NCI-H446 treated with DMSO at 0.1 percent for 48 hours (cell line): Measurements from ENCODE around the gene SLC9C2.
"Not testable (repeated sequence)": the region's sequence is repeated elsewhere in the genome, so short reads cannot be mapped to it uniquely, and the experiment has no call there.

Source experiments
- DNase-seq: peaks from one replicate; lab custom pipeline; 2025; lab: John Stamatoyannopoulos, UW

SLC9C2 gene

GRCh38 chr1:173581383-173582079 is 21.3 kb downstream of the SLC9C2 start:
- no peak for DNase-seq

GRCh38 chr1:173580658-173581057 is 22.2 kb downstream of the SLC9C2 start:
- no peak for DNase-seq

- no peak for DNase-seq
Measured at GRCh38 chr1:173580071-173580470, 22.8 kb downstream of the SLC9C2 start.

GRCh38 chr1:173573596-173573995 is 29.3 kb downstream of the SLC9C2 start:
- no peak for DNase-seq

- no peak for DNase-seq
Measured at GRCh38 chr1:173572201-173572873, 30.5 kb downstream of the SLC9C2 start.

GRCh38 chr1:173570370-173571007 is 32.4 kb downstream of the SLC9C2 start:
- DNase-seq = no peak

GRCh38 chr1:173568483-173568882 is 34.4 kb downstream of the SLC9C2 start:
- no peak for DNase-seq

GRCh38 chr1:173563846-173564245 is 39.0 kb downstream of the SLC9C2 start:
- DNase-seq = not testable (repeated sequence)

GRCh38 chr1:173562813-173563212 is 40.1 kb downstream of the SLC9C2 start:
- no peak for DNase-seq

GRCh38 chr1:173561263-173561662 is 41.6 kb downstream of the SLC9C2 start:
- DNase-seq = no peak

- DNase-seq = no peak
Measured at GRCh38 chr1:173560285-173560880, 42.5 kb downstream of the SLC9C2 start.

GRCh38 chr1:173555651-173556305 is 47.1 kb downstream of the SLC9C2 start:
- no peak for DNase-seq

GRCh38 chr1:173554541-173555250 is 48.2 kb downstream of the SLC9C2 start:
- DNase-seq = no peak

GRCh38 chr1:173554089-173554488 is 48.8 kb downstream of the SLC9C2 start:
- DNase-seq = no peak

- no peak for DNase-seq
Measured at GRCh38 chr1:173553312-173553711, 49.6 kb downstream of the SLC9C2 start.

GRCh38 chr1:173551699-173552098 is 51.2 kb downstream of the SLC9C2 start:
- no peak for DNase-seq

GRCh38 chr1:173549813-173550212 is 53.1 kb downstream of the SLC9C2 start:
- no peak for DNase-seq

GRCh38 chr1:173545688-173546087 is 57.2 kb downstream of the SLC9C2 start:
- no peak for DNase-seq

- DNase-seq = no peak
Measured at GRCh38 chr1:173536223-173536622, 66.6 kb downstream of the SLC9C2 start.

- DNase-seq = no peak
Measured at GRCh38 chr1:173532237-173532636, 70.6 kb downstream of the SLC9C2 start.

- no peak for DNase-seq
Measured at GRCh38 chr1:173530795-173531693, 71.8 kb downstream of the SLC9C2 start.
